Measurements from ENCODE around the gene HHIPL1.

HHIPL1 gene

GRCh38 chr14:99720941-99721791 lies 76.2 kb downstream of the HHIPL1 start:
- CTCF ChIA-PET = interaction anchor here (0.7 kb wide), 1 partner anchor 166 kb away, joined by 3 read pairs; no protein-coding TSS in a partner anchor
- DNase-seq (ENCODE audit: low spot score) = no peak
- POLR2A ChIA-PET (ENCODE audit: low non-redundant PET) = no interaction called here

DNA sequence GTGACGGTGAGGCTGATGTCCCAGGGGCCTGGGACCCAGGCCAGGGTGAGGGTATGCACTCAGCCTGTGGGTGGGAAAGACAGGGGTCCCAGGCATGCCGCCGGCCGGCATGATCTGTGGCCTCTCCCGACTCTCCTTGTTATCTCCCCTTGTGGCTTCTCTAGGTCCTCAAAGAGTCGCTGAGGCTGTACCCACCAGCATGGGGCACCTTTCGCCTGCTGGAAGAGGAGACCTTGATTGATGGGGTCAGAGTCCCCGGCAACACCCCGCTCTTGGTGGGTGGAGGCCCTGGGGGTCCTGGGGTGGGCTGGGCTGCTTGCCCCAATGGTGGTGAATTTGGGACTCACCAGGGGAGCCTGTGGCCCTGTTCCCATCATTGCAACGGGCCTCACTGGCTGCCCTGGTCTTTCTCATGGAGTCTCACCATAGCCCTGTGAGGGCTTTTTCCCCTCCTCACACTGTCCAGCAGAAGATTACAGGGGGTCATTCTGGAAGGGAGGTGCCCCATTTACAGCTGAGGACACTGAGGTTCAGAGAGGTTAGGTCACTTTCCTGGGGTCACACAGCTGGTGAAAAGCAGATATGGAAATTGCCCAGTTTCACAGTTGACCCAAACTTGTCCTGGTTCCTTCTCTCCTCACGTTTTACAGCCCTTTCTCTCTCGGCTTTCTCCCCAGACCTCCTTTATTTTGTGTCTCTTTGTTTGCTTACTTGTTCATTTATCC lies 77.0 kb downstream of the HHIPL1 start:
- ChIA-PET CTCF (interaction anchor here (0.7 kb wide), 1 partner anchor 165 kb away, joined by 3 read pairs; no protein-coding TSS in a partner anchor), POLR2A (ENCODE audit: low non-redundant PET) (no interaction called here)
- DNase-seq (ENCODE audit: low spot score) = no peak
- no peak overlapping the region for H3K27ac ChIP-seq
- TF ChIP-seq, protein P1, sequence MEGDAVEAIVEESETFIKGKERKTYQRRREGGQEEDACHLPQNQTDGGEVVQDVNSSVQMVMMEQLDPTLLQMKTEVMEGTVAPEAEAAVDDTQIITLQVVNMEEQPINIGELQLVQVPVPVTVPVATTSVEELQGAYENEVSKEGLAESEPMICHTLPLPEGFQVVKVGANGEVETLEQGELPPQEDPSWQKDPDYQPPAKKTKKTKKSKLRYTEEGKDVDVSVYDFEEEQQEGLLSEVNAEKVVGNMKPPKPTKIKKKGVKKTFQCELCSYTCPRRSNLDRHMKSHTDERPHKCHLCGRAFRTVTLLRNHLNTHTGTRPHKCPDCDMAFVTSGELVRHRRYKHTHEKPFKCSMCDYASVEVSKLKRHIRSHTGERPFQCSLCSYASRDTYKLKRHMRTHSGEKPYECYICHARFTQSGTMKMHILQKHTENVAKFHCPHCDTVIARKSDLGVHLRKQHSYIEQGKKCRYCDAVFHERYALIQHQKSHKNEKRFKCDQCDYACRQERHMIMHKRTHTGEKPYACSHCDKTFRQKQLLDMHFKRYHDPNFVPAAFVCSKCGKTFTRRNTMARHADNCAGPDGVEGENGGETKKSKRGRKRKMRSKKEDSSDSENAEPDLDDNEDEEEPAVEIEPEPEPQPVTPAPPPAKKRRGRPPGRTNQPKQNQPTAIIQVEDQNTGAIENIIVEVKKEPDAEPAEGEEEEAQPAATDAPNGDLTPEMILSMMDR (conservative IDR thresholded peaks at IDR 0.05; ENCODE audit: low read depth) = no peak

More at GRCh38 chr14:99720941-99721791, 76.2 kb downstream of the HHIPL1 start:
- TF ChIP-seq, protein P1 (conservative IDR thresholded peaks at IDR 0.05; ENCODE audit: low read depth) = no peak
- H3K27ac ChIP-seq = no peak overlapping the region

DNA sequence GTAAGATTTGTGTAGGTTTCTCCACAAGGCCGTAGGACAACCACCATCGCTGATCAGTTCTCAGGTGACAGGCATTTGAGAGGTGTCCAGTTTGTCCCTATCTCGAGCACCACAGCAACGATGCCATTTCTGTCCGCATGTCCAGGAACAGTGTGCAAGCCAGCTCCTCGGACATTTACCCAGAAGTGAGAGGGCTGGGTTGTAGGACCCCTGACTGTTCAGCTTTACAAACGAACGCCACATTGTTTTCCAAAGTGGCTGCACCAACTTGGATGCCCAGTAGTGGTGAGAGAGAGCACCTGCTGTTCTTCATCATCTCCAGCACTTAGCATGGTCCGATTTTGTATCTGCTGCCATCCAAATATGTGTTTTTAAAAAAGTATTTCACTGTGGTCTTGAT lies 77.8 kb downstream of the HHIPL1 start:
- TF ChIP-seq, protein P1 (conservative IDR thresholded peaks at IDR 0.05; ENCODE audit: low read depth) = no peak
- POLR2A ChIA-PET (ENCODE audit: low non-redundant PET) = no interaction called here

GRCh38 chr14:99724196-99724891 lies 79.4 kb downstream of the HHIPL1 start:
- TF ChIP-seq, protein P1 (conservative IDR thresholded peaks at IDR 0.05; ENCODE audit: low read depth) = no peak
- H3K27ac ChIP-seq = no peak overlapping the region
- DNase-seq (ENCODE audit: low spot score) = no peak
- CTCF ChIA-PET = no interaction called here
- POLR2A ChIA-PET (ENCODE audit: low non-redundant PET) = no interaction called here

More for the DNA sequence above, 77.8 kb downstream of the HHIPL1 start:
- CTCF ChIA-PET = no interaction called here
- H3K27ac ChIP-seq = no peak overlapping the region
- DNase-seq (ENCODE audit: low spot score) = no peak

DNA sequence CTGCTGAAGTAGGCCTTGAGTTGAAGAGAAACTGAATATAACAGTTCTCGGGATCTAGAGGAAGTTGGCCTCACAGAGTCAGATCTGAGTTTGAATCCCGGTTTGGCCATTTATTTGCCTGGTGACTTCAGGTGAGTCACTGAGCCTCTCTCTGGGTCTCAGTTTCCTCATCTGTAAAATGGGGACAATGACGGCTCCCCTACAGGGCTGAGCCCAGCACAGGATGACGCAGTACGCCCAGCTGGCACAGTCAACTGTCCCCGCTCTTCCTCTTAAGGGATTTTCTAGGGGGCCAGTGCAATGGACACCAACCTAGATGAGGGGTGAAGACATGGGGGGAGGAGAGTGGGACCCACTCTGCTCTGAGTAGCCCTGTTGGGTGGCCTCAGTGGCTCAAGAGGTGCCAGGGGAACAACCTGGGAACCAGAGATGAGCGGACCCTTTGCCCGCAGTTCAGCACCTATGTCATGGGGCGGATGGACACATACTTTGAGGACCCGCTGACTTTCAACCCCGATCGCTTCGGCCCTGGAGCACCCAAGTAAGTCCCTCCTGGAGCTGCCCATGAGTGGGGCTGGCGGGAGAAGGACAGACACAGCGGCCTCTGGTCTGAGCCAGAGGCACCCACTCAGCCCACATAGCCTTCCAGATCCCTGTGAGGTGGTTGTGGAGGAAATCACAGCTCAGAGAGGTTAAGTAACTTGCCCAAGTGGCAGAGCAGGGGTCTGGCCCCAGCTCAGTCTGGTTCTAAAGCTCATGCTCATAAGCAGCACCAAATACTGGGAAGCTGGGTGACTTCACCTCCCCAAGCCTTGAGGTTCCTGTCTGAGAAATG lies 80.2 kb downstream of the HHIPL1 start:
- H3K27ac ChIP-seq = no peak overlapping the region
- TF ChIP-seq, protein P1 (conservative IDR thresholded peaks at IDR 0.05; ENCODE audit: low read depth) = no peak
- ChIA-PET CTCF (interaction anchor here (0.6 kb wide), 1 partner anchor 394 kb away, joined by 3 read pairs; no protein-coding TSS in a partner anchor), POLR2A (ENCODE audit: low non-redundant PET) (no interaction called here)
- no peak for DNase-seq (ENCODE audit: low spot score)
